Astrocyte of the hippocampus (primary cell): ENCODE data around the gene PLXDC2.
A peak's percentile ranks its signal among the peaks of the same experiment; 100 is the strongest.
"Not testable (repeated sequence)": the region's sequence is repeated elsewhere in the genome, so short reads cannot be mapped to it uniquely, and the experiment has no call there.

Source experiments
- DNase-seq: peaks from one replicate; pipeline ENCODE4 v3.0.0; 2011; ENCODE audit warnings: low read depth, low spot score

The PLXDC2 gene

GRCh38 chr10:19816411-19817230 is at the start of gene PLXDC2:
Gene PLXDC2 (plus strand): TSS chr10:19816432.
- peak; percentile 75 for DNase-seq

- peak; percentile 9 for DNase-seq
Measured at GRCh38 chr10:19767876-19768275, 48.4 kb upstream of the PLXDC2 start.

DNA sequence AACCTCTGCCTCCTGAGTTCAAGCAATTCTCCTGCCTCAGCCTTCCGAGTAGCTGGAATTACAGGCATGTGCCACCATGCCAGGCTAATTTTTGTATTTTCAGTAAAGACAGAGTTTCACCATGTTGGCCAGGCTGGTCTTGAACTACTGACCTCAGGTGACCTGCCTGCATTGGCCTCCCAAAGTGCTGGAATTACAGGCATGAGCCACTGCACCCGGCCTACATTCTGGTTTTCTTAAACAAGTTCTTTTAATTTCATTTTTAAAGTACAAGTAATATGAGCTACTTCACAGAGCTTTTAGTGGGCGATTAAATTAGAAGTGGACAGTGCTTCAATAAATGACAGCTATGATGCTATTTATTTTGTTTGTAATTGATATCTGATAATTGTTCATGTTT is 46.4 kb upstream of the PLXDC2 start:
- DNase-seq, result not testable (repeated sequence)

- no peak for DNase-seq
Measured at GRCh38 chr10:19772972-19773371, 43.3 kb upstream of the PLXDC2 start.

DNA sequence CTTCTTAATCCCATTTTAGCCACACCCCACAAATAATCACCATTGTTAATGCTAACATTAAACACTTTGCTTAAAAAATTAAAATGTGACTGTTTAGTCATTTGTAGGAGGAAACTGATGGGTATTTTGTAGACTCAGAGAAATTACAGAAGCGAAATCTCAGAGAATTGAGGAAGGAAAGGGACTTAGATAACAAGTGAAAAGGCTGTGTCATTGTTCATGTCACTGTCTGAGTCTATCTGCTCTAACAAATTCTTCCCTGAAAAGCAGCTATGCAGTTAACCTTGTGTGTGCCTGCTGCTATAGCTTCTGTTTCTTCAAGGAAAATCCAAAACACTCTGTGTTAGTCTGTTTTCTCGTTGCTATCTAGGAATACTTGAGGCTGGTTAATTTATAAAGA is 40.9 kb upstream of the PLXDC2 start:
- no peak for DNase-seq

GRCh38 chr10:19777806-19778205 is 38.4 kb upstream of the PLXDC2 start:
- DNase-seq, result no peak

DNA sequence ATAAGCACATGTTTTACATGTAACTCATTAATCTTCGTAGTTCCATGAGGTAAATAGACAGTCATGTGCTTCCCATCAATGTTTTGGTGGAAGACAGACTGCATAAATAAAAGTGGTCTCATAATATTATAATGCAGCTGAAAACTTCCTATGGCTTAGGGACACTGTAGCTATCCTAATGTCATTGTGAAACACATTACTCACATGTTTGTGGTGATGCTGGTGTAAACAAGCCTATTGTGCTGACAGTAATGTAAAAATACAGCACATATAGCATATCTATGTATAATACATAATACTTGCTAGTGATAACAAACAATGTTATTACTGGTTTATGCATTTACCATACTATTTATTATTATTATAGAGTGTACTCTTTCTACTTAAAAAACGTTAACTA is 37.2 kb upstream of the PLXDC2 start:
- DNase-seq, result no peak

DNA sequence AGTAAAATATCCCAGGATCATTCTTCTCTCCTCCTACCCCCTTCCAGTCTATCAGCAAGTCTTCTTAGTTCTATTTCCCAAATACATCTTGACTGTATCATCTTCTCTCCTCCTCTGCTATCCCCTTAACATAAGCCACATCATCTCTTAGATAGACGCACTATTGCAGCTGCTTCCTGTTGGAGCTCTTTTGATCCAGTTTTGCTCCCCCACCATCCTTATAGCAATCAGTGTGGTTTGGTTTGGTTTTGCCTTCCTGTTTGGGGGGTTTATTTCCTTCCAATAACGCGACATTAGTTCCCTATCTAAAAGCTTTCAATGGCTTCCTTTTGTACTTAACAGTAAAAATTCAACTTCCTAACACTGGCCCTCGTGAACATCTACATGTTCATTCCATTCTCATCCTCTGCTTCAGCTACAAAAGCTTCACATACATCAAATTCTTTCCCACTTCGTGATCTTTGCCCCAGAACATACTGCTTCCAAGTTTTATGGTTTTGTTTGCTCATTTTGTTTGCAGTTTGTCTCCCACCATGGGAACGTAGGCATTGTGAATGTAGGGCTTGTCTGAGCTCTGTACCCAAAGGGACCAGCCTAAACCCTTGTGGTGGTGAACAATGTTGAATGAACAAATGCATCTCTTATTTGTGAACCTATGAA is 33.7 kb upstream of the PLXDC2 start:
- no peak for DNase-seq

DNA sequence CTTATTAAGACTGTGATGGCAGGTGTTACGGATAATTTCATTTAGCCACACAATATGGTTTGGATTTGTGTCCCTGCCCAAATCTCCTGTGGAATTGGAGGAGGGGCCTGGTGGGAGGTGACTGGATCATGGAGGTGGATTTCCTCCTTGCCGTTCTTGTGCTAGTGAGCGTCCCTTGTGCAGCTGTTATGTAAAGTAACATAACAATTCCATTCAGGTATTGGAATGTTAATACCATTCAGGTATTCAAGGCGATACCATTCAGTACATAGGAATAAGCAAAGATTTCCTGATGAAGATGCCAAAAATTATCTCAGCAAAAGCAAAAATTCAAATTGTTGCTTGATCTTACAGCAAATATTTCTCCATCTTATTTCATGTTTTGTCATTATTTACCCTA is 32.5 kb upstream of the PLXDC2 start:
- DNase-seq, result no peak

- DNase-seq, result peak; percentile 7
Measured at GRCh38 chr10:19785366-19785765, 30.9 kb upstream of the PLXDC2 start.

- DNase-seq, result peak; percentile 69
Measured at GRCh38 chr10:19788075-19788686, 28.1 kb upstream of the PLXDC2 start.

GRCh38 chr10:19788902-19789301 is 27.3 kb upstream of the PLXDC2 start:
- DNase-seq, result peak; percentile 24

DNA sequence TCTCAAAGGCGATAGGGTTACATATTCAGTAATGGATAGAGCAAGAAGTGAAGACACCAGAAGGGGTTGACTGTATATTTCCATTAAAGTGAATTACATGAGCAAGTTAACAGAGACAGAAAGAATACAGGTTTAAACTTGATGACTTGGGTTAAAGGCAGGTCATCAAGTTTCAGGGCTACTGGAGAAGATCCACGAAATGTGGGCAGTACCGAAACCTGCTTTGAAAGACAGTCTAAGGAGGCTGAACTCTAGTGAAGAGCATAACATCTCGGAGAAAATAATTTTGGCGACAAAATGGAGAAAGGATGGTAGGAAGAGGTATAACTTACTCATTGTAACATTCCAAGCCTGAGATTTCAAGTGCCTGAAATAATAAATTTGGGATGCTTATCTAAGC is 26.6 kb upstream of the PLXDC2 start:
- no peak for DNase-seq

DNA sequence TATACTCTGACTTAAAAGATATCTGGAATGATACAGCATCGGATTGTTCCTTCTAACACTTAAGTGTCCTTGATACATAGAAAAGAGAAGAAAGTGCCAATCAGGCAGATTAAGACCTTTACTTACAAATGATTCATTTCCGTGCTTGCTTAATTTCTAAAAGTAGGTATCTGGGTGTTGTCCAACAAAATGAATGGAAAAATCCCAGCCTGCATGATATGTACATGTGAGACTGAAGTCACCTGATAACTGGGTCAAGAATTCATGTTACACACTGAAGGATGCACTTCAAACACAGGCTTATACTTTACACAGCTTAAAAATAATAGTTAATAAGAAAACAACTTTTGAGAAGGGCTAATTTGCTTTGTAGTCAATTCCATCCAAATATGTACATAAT is 25.2 kb upstream of the PLXDC2 start:
- no peak for DNase-seq

DNA sequence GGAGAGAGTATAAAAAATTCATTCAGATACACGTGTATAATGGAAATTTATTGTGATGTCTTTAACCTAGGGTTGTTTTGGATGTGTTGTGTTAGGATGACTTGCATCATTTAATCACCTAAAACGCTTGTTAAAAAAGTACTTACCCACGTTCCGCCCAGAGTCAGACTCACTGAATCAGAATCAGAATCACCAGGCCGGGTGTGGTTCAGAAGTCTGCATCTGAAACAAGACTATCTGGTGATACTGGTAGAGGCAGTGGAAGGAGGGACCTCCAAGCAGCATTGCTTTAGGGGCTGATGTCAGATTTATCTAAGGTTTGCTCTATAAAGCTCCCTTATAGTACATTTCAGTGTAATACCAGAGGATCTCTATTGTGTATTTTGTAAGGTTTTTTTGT is 20.5 kb upstream of the PLXDC2 start:
- no peak for DNase-seq

GRCh38 chr10:19800161-19800560 is 16.1 kb upstream of the PLXDC2 start:
- DNase-seq, result no peak

GRCh38 chr10:19801369-19801768 is 14.9 kb upstream of the PLXDC2 start:
- no peak for DNase-seq

DNA sequence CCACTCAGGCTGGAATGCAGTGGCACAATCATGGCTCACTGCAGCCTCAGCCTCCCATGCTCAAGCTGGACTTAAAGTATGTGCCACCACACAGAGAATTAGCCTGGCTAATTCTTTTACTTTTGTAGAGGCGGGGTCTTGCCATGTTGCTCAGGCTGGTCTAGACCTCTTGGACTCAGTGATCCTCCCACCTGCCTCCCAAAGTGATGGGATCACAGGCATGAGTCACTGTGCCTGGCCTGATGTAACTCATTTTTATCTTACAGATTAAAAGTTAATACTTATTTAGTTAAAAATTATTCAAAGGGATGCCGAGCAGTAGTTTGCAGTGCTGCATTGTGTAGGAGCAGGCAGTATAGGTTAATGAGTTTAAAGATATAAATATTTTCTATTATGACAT is 12.6 kb upstream of the PLXDC2 start:
- no peak for DNase-seq

- DNase-seq, result no peak
Measured at GRCh38 chr10:19809481-19809880, 6.8 kb upstream of the PLXDC2 start.

GRCh38 chr10:19811540-19811939 is 4.7 kb upstream of the PLXDC2 start:
- DNase-seq, result peak; percentile 51

DNA sequence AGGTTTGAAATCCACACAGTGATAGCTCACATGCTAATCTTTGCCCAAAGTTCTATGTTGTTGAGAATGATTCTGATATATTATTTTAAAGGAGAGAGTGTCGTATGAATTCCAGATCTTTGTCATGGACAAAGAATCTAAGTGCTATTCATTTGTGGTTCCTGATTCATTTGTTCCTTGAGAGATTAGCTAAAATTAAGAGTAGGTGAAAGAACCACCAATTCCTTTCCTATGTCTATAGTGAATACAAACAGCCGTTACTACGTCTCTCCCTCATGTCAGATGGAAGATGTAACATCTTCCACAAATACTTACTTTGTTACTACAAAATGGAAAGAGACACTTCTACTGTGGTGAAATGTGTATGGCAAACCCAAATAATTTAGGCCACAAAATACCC is 3.3 kb upstream of the PLXDC2 start:
- DNase-seq, result no peak

DNA sequence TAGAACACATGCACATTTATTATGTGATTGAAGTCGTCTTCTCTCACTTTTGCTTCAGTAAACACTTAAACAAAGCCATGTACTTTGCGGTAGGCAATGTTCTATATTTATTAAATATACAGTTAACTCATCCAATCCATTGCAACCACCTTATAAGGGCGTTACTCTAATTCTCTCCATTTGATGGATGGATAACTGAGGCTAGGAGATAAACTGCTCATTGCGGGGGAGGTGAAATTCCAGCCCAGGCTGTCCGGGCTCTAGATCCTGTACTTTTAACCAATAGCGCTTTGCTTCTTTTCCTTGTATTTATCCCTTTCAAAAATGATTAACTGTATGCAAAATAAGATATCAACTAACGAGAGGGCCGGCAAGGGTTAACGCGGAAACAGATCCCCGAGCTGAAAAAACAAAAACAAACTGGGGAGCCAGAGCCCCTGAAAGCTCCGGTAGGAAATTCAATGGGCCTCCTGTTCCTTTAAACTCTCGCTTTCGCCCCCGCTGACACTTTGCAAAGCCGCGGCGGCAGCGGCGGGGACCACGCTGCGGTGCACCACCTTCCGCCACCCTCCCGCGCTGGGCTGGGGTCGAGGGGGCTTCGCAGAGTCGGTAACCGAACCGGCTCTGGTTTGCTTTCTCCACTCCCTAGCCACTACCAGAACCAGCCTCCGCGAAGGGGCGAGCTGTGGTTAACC is 1.0 kb upstream of the PLXDC2 start:
- no peak for DNase-seq
